ENCODE measurements around the gene ZRANB1.

The ZRANB1 gene

DNA sequence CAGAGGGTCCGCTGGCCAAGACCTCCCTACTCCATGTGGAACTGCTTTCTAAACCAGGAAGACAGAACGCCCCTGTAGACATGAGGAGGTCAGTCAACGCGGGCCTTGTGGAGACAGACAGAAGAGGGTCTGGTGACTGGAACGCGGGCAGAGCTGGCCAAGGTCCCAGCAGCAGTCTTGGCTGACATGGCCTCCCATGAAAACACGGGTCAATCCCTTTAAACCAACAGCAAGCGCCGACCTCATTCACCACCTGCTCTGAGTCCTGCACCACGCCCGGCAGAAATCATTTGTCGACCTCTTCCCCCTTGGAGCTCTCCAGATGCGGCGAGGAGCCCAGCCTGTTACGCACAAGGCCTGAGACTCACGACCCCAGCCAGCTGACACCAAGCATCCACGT is 78.5 kb downstream of the ZRANB1 start:
- DNase-seq (ENCODE audit: low spot score), result no peak

DNA sequence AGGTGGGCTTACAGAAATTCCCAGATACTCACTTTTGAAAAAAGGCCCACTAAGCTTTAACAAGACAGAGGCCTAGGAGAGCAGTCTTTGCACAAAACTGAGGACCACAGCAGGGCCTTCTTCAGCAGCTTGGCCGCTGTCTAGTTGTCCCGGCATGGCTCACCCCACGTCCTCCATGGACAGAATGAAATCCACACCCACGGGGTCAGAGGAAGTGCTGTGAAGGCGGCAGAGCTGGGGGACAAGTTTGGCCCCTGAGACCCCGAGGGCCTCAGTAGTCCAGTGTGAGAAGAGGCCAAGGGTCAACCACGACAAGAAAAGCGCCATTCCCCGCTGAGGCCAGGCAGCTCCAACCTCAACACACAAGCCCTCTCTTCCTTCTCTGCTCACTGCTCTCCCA is 78.9 kb downstream of the ZRANB1 start:
- DNase-seq (ENCODE audit: low spot score), result no peak

DNA sequence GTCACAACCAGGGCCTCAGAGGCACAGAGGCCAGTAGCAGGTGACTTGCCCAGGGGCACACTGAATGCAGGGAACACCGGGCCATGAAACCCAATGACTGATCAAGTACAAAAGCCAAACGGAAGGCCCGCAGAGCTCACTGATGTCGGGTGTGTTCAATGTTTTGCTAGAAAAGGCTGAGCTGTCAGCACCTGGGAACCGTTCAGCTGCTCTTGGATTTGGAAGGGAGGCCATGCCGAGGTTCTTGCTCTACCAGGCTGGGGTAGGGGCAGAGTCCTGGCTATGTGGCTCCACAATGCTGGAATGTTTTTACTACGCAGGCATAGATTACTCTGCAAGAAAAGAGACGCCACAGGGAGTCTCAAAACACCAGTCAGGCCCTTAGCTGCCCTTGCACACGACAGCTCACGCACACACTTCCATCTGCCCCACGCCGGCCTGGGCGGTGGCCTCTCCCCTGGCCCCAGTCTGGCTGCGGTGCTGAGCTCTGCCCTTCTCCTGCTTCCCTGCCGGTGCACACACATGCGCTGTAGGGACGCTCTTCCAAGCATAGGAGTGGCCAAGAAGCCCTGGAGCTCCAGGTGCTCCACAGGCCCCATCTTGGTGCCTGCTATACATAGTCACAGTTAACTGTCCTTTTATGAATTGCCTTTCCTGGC is 79.9 kb downstream of the ZRANB1 start:
- DNase-seq (ENCODE audit: low spot score), result no peak

DNA sequence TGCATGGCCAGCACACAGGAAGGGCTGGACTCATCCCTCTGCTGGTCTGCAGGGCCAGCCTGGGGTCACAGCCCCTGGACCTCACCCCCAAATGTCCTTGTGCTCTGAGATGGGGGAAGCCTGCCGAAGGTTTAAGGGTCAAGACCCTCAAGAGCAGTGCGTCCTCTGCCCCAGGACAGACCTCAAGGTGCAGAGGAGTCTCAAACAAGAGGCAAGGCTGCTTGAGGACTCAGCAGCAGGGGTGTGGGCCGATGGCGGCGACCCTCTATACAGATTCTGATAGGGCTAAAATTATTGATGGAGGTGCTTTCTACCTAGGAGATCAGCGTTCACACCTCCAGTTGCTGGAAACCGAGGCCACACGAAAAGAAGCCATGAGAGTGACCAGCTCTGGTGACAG is 80.7 kb downstream of the ZRANB1 start:
- no peak for DNase-seq (ENCODE audit: low spot score)

DNA sequence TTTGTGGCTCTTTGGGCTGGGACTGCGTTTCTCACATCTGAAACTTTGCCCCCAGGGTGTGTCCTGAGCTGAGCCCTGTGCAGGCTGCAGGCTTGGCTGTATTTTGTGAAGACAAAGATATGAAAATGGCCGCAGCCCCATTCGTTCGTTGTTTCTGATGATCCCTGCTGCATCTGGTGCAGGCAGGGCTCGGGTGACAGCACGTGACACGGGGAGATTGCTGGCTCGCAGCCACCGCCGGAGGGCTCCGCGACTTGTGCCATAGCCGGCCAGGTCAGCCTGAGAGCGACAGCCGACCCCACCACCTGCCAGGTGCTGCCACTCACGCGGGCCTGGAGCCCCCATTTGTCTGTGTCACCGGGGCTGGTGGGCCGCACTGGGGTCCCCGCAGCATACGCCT is 81.3 kb downstream of the ZRANB1 start:
- DNase-seq (ENCODE audit: low spot score), result peak; percentile 65

DNA sequence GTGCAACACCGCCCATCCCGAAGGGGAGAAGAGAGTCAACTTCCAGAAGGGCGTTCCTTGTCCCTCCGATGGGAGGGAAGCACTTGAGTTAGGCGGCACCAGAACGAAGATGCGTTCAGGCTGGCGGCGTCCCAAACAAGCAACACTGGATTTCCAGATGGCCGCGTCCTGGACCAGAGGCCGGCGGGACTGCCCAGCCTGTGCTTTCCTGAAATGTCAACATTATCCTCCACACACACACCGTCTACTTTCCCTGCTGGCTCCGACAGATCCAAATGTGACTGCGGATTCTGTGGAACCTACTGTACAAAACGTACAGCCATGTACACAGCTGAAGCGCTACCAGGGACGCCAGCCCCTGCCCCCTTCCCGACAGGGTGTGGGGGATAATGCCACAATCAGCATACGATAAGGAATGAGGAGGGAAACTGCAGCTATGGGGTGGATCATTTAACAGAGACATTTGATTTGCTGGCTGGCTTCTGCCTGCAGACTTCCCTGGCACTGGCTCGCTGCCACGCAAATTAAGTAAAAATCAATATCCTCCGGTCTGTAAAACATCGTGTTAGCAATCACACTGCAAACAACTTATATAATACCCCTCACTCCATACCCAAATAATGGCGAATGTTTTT is 82.1 kb downstream of the ZRANB1 start:
- DNase-seq (ENCODE audit: low spot score), result peak; percentile 69

DNA sequence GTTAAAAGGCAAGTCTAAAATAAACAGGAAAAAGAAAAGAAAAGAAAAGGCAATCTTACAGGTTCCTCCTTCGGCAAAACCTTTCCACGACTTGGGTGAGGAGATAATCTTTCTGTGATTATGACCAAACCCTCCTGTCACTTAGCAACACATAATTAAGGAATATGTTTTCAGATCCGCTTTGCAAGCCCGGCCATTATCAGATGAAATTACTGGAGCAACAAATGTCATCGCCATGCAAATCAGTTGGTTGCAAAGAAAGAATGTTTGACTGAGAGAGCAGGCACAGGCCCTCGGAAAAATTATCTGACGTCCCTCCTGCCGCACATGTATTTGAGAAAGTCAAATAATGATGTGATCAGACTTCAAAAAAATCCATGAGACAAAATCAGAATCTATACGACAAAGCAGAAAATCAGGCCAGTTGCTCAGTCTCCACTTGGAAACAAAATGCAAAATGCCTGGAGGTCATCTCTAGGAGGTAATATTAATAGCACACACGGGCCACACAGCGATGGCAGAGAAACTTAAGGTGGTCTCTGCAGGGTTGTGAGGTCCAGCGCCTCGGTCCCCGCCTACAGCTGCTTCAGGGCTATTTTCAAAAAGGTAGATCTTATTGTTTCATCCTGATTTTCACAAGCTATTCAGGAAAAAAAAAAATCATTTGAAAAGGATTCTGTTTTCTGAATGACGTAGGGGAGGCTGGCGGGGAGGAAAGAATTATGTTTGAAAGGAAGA is 82.7 kb downstream of the ZRANB1 start:
- DNase-seq (ENCODE audit: low spot score), result peak; percentile 60

DNA sequence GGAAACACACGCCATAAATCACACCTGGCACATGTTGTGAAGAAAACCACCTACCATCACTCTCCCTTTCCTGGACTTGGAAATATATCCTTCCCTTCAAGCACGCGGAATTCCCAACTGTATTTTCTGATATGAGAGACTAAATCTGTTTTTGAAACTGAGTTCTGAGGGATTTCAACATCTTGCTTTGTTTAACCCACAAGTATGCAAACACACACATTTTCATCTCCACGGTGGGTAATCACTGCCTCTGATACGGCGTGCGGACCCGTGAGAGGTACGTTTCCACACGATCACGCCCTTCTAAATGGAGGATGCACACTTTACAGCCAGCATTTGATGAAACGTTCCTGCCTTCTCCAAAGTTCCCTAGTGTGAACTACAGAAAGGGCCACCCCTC is 83.4 kb downstream of the ZRANB1 start:
- no peak for DNase-seq (ENCODE audit: low spot score)

DNA sequence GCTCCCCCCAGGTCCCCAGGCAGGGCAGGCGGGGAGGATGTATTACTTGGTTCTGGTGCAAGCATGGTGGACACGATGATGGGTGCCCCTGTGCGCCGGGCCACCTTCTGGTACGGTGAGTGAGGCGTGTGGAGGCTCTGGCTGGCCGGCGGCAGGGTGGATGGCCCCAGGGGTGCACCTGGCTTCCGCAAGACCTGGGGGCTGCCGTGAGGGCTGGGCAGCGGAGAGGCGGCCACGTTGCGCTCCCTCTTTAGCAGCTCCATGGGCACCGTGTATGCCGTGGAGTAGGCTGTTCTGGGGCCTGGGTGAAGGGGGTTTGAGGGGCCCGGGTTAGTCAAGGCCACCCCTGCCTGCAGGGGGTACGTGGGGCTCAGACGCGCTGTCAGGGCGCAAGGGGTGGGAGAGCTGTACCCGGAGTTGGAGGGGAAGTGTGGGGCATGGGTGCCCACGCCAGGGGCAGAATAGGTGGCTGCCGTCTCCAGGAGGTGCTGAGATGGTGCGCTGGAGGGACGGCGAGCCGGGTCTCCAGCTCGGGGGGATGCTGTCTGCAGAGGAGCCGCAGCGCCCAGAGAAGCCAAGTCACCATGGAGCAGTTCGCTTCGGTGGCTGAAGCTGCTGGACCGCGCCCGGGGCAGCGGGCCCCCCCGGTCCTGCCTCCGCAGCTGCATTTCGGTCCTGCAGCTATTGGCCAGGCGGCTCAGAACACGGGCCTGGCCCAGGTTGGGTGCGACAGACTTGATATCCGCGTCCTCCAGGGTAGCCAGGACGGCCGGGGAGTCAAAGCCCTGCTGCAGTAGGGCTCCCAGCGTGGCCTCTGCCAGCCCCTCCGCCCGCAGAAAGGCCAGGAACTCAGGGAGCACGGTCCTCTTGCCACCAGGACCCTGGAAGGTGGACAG is 84.4 kb downstream of the ZRANB1 start:
- DNase-seq (ENCODE audit: low spot score), result no peak

DNA sequence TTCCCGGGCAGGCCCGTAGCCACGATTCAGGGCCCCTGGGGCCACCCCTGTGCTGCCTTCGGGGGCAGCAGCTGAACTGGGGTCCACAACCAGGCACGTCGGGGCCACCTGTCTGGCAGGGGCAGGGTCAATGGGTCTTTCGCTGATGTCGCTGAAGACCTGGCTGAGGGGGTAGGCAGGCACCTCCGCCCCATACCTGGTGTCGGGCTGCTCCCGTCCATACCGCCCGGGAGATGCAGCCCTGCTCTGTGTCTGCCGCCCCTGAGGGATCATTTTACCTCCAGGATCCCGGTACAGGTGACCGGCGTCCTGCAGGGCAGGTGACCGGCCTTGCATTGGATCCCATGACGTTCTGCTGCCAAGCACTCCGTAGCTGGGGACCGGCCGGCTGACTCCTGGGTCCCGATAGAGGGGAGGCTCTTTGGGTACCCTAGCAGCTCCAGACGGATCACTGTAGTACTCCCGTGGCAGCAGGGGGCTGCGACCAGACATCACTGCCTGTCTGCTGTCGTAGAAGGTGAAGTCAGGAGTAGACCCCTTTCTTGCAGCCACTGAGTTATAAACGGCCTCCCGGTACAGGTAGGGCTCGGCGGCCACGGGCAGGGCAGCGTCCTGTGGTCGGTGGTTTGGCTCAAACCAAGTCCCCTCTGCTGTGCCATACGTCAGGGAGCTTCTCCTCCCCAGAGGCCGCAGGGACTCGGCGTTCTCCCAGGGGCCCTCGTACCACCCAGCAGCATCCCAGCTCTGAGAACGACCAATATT is 85.2 kb downstream of the ZRANB1 start:
- DNase-seq (ENCODE audit: low spot score), result no peak

DNA sequence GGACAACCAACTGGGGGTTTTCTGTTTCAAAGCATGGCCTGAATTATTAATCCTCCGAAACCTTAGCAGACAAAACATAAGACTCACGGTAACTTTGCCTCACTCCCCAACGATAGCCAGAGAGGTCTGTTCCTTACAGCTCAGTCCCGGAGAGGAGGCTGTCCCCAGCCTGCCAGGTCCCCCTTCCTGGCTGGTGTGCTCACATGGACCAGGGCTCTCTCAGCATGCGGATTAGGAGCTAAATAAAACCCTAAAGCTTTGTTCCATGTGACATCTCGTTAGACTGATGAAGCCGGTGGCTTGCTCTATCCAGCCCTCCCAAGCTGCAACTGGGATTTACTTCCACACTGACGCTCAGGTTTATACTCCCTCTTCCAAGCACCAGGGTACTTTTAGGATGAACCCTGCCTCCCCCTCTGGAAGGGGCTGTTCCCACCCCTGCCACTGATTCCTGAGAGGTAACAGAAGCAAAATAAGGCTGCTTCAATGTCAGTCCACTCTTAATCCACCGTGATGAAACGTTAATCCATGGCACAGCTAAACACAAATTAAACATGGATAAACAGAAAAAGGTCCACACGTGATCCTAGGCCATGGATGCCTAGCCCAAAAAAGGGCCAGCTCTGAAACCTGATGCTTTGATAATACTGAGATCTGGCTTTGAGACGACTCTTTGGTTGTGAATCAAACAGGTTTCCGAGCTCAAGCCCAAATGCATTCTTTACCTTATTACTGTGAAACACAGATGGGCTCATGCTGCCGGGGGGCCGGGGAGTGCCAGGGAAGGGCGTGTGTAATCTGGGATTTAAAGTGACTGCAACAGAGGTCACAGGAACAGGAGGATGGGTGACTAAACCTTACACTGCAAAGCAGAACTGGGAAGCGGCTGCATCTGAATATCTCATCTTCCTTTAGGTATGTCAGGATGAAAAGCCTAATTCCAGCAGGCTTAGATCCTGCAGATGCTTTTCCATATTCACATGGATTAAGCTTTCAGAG is 86.2 kb downstream of the ZRANB1 start:
- peak; percentile 60 for DNase-seq (ENCODE audit: low spot score)

DNA sequence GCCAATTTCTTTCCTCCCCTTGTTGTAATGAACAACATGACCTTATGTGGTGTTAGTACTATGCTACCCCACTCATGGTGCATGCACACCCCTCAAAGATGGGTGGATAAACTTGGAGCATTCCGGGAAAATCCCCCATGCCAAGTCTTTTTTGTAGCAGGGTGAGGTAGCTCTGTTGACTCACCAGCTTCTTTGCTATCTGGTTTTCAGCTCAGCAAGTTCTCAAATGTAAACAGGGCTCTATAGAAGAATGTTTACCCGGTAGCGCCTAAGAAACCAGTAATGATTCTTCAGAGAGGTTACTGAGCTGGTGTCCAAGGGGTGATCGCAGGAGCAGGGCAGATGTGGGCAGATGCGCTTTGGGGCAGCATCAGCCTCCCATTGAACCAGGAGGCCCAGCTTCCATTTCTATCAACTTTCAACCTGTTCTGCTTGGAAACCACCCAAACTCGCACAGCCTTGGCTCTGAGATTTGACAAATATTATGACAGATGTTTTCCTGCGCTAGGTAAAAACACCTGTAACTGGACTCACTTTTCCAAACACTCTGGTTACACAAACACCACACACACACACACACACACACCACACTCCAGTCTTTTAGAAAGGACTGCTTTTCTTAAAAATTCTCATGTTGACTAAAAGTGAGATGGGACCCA is 87.8 kb downstream of the ZRANB1 start:
- no peak for DNase-seq (ENCODE audit: low spot score)

DNA sequence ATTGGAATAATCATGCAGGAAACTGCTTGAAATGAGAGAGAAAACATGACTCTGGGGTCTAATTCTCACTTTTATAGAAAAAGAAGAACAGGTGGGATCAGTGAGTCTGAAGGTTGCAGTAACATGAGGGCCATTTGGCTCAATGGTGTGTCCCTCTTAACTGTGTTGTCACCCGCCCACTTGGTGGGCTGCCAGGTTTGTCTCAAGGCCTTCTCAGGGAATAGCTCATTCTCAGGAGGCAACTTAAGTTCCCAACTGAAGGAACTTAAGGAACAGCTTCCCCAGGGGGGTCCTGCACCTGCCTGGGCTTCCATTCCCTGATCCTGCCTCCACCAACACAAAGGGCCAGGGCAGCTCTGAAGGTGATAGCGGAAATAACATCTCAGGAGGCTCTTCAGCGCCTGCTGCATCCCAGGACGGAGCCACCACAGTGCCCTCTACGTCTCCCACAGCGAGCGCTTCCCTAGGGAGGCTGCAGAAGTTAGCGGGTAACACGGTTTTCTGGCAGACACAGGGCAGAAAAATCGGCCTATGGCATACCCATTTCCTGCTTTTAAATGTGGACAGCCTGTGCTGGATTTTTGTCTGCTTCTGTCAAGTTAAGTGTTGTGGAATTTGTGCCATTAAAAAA is 88.8 kb downstream of the ZRANB1 start:
- no peak for DNase-seq (ENCODE audit: low spot score)

DNA sequence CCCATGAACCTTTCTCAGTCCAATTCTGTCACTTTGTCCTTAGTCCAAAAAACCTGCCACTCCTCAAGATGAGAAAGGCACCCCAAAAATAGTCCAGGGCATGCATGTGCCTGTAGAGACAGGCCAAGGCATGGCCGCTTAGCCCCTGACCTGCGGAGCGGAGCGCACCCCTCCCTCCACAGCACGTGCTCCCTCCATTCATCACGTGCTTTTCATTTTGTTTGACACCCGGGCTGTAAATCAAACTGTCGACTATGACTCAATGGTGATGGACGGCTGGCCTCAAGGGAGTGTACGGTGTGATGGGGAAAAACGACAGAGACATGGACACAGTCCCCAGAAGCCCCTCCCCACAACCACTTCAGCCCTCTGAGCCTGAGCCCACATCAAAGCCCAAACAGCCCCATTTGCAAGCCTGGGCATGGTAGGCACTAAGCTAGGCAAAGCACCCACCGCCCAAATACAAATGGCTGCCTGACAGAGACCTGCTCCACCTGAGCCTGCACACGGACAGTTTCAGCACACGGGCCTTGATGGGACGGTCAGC is 90.6 kb downstream of the ZRANB1 start:
- DNase-seq (ENCODE audit: low spot score), result no peak

DNA sequence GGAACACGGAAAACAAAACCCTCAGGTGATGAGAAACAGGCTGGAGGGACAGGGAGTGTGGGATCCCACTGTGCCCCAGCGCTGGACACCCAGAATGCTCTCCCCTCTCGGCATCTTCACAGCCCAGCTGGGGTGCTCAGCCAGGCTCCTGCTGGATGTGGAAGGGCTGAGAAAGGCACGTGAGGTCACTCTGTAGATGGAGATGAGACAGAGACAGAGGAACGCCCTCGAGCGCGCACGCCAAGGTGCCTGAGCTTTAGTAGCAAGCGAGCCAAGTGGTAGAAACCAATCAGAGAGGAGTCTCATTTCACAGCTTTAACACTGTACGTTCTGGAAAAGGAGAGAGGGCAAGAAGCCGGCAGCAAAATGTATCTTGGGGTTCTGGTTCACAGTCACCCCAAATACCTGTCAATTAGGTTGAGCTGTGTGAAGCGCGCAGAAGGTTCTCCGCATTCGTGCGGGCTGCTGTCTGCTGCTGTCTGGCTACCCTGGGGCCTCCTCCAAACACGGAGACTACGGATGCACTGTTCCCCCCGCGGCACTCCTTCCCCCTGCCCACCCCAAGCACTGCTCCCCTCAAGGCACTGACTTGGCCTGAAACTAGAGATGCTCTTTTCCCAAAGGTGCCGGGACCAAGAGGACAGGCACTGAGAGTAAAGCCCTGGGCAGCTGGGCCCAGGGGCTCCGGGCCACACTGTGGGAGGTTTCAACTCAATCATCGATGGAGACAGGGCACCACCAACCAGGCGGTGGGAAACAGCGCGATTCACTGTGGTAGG is 91.4 kb downstream of the ZRANB1 start:
- DNase-seq (ENCODE audit: low spot score), result no peak

DNA sequence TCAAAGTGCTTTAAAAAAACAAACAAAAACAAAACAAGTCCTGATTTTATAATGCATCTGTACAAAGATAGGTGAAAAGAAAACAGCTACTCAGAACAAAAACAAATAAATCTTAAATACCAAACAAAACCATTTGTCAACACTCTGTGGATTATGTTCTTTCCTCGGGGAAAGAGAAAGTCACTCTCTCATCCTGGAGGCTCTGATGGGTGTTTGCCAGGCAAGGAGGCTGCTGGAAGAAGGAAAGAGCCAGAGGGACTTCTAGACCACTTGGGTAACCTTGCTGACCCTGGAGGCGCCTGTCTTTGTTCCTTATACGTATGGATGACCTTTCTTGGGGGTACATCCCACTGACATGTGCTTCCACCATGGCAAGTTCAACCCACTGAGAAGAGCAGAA is 92.8 kb downstream of the ZRANB1 start:
- DNase-seq (ENCODE audit: low spot score), result no peak

DNA sequence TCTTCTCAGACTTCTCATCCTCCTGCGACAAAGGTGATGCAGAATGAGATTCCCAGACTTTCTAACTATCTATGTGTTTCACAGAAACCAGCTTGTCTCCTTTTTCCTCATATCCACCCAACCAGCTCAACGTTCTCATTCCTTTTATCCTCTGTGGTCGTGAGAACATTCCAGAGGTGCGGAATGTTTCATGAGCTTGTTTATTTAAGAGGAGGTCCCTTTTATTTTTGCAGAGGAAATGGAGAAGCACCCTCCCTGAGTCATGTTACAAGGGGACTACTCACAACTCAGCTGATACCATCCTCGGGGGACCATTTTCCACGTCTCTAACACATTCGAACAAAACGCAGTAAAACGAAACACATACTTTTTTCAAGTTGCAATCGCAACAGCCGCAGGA is 93.2 kb downstream of the ZRANB1 start:
- DNase-seq (ENCODE audit: low spot score), result no peak

DNA sequence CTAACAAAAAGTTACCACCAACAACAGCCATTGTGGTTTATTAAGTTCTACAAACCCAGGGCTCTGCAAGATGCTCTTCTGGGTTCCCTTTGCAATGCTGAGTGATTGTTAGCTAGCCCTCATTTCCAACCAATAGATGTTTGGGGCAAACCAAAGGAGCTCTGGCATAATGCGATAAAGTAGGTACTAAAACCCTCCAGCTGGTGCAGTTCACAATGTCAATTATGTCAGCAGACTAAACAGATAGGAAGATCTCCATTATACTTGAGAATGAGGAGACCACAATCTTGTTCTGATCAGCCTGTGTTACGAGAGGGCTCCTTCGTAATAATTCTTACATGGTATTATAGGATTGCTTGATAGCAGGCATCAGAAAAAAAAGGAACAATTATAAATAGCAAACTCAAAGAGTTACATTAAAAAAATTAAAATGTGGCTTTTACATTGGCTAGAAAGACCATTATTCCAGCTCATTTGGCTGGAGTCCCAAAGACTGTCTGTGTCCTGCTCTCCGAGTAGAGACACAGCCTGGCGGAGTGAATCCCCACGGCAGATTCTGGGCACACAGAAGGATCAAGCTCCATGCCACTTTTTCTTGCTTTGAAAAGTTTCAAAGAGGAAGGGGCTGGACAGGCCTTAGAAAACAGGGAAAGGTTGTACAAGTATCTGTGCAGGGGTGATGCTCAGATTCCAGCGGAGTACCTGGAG is 93.8 kb downstream of the ZRANB1 start:
- no peak for DNase-seq (ENCODE audit: low spot score)
